Kidney (tissue), 14 donors: ENCODE data around the gene COBL. TPM values are rescaled to one million over a fixed set of nuclear protein-coding genes. Genes with fewer than 3 reads are reported as not detected.

Experiments used
- DNase-seq, 5 donors: peaks; one replicate each; pipeline ENCODE4 v3.0.0-alpha.2; 2013 to 2020
- FAIRE-seq: peaks from 2 replicates; lab custom pipeline; 2012; peaks lifted over from hg19 to GRCh38; lab: Jason Lieb, UNC
- H3K27ac ChIP-seq, 2 donors: one replicate each; pipeline ENCODE4 v1.7.0; 2013; ENCODE audit warnings: low read depth in 2 of 2, low read length in 2 of 2, inconsistent platforms in 1 of 2
- H3K27me3 ChIP-seq: one replicate; pipeline ENCODE4 v1.7.1; 2013; ENCODE audit warnings: low read length, inconsistent platforms; ENCODE audit not compliant: control insufficient read depth, insufficient read depth
- H3K36me3 ChIP-seq, 3 donors: one replicate each; pipeline versions ENCODE4 v1.7.0 to v1.7.1; 2013; ENCODE audit warnings: low read length in 3 of 3, control low read depth in 1 of 3, inconsistent platforms in 1 of 3; ENCODE audit not compliant: insufficient read depth in 3 of 3, control insufficient read depth in 2 of 3
- H3K4me1 ChIP-seq, 3 donors: one replicate each; pipeline versions ENCODE4 v1.7.0 to v1.7.1; 2013; ENCODE audit warnings: low read length in 3 of 3, inconsistent platforms in 1 of 3, low read depth in 1 of 3; ENCODE audit not compliant: control insufficient read depth in 2 of 3, insufficient read depth in 2 of 3
- H3K4me3 ChIP-seq, 3 donors: one replicate each; pipeline versions ENCODE4 v1.7.0 to v1.8.1; 2013; ENCODE audit warnings: low read length in 3 of 3, control low read depth in 1 of 3, inconsistent platforms in 1 of 3
- H3K9ac ChIP-seq, 3 donors: one replicate each; pipeline versions ENCODE4 v1.7.0 to v1.7.1; 2013; ENCODE audit warnings: low read length in 3 of 3, control low read depth in 1 of 3, inconsistent platforms in 1 of 3
- H3K9me3 ChIP-seq, 3 donors: one replicate each; pipeline versions ENCODE4 v1.7.0 to v1.7.1; 2013; ENCODE audit warnings: low read length in 3 of 3, control low read depth in 1 of 3, inconsistent platforms in 1 of 3; ENCODE audit not compliant: control insufficient read depth in 2 of 3, insufficient read depth in 1 of 3
- CTCF ChIP-seq: IDR thresholded peaks from 3 replicates; pipeline ENCODE4 v1.5.1; 2012; ENCODE audit warnings: mild to moderate bottlenecking, moderate library complexity, borderline replicate concordance; ENCODE audit not compliant: insufficient read depth; ENCODE audit errors: extremely low read depth
- intact Hi-C: fragments of 100-400 bp; cut with DNase I; formaldehyde crosslinking; loops from one replicate; pipeline ENCODE4 v1.11.1; 2022
- polyA plus RNA-seq: library from polyadenylated mRNA; stranded (reverse); fragments of 350-450 nt; fragmentation: Illumina TruSeq; extraction: RNeasy Lipid Tissue Mini Kit (QIAGEN cat#74804); gene quantifications from one replicate; pipeline ENCODE4 v1.2.3, GENCODE V29; 2014; ENCODE audit warnings: low read depth, low replicate concordance; ENCODE audit not compliant: insufficient read depth
- total RNA-seq: library from RNA; stranded (reverse); fragmentation: NEBNext Ultra II Directional; extraction: Animal tissue kit (Norgen Biotek cat#: 25700); gene quantifications from one replicate; pipeline ENCODE4 v1.2.1, GENCODE V29; 2021
- donor health status: control.
- donor health status: control.
- donor health status: control.
- donor health status: control.
- donor health status: control.
- donor health status: DM: yes; HTN: yes; CAD: no.
- donor health status: Normal renal cell carcinoma (clear cell type).

The COBL gene
- total and polyA plus RNA-seq, 2 donors from 2014 or later = 9.8 to 42.7 TPM

GRCh38 chr7:51224811-51225595 is 91.6 kb downstream of the COBL start:
- H3K27ac ChIP-seq = no peak overlapping the region
- DNase-seq (peak in 1 of 5 donors; percentile 9), FAIRE-seq (no peak)
- no peaks in the 10 kb centered on the region for H3K36me3 ChIP-seq
- no peaks in the 10 kb centered on the region for H3K9me3 ChIP-seq
- H3K9ac ChIP-seq = no peak overlapping the region
- H3K4me3 ChIP-seq = no peak overlapping the region
- intact Hi-C loops = no loop called here
- peaks cover 0 to 10% (median 4%) of the 10 kb centered on the region in 3 donors for H3K4me1 ChIP-seq
- TF ChIP-seq CTCF = peak; percentile 43
- H3K27me3 ChIP-seq = no peaks in the 10 kb centered on the region

- no peak overlapping the region for H3K9ac ChIP-seq
- TF ChIP-seq CTCF = no peak
- H3K36me3 ChIP-seq = peaks cover 0 to 2% (median 0%) of the 10 kb centered on the region in 3 donors
- H3K27ac ChIP-seq = no peak overlapping the region
- DNase-seq = peak in 1 of 5 donors; percentile 0
- intact Hi-C loops = no loop called here
- H3K4me3 ChIP-seq = no peak overlapping the region
- no peaks in the 10 kb centered on the region for H3K9me3 ChIP-seq
- H3K4me1 ChIP-seq = no peaks in the 10 kb centered on the region
- H3K27me3 ChIP-seq = no peaks in the 10 kb centered on the region
- FAIRE-seq = no peak
Observed at GRCh38 chr7:51223505-51223904, 93.1 kb downstream of the COBL start.

GRCh38 chr7:51222916-51223315 is 93.7 kb downstream of the COBL start:
- intact Hi-C loops = no loop called here
- no peaks in the 10 kb centered on the region for H3K4me1 ChIP-seq
- DNase-seq = peak in 1 of 5 donors; percentile 6
- no peak overlapping the region for H3K27ac ChIP-seq
- peaks cover 0 to 2% (median 0%) of the 10 kb centered on the region in 3 donors for H3K36me3 ChIP-seq
- no peaks in the 10 kb centered on the region for H3K27me3 ChIP-seq
- no peak overlapping the region for H3K9ac ChIP-seq
- no peak for TF ChIP-seq CTCF
- no peaks in the 10 kb centered on the region for H3K9me3 ChIP-seq
- FAIRE-seq = no peak
- H3K4me3 ChIP-seq = no peak overlapping the region

GRCh38 chr7:51220226-51220625 is 96.4 kb downstream of the COBL start:
- H3K9ac ChIP-seq = no peak overlapping the region
- TF ChIP-seq CTCF = no peak
- H3K4me3 ChIP-seq = no peak overlapping the region
- H3K27me3 ChIP-seq = no peaks in the 10 kb centered on the region
- intact Hi-C loops = no loop called here
- DNase-seq (no peak), FAIRE-seq (no peak)
- H3K4me1 ChIP-seq = no peaks in the 10 kb centered on the region
- no peak overlapping the region for H3K27ac ChIP-seq
- no peaks in the 10 kb centered on the region for H3K9me3 ChIP-seq
- H3K36me3 ChIP-seq = peaks cover 0 to 2% (median 0%) of the 10 kb centered on the region in 3 donors
